K562 treated with DMSO at 1 percent for 4 hours (cell line): ENCODE data around the gene TUBB2A. TPM values are rescaled to one million over a fixed set of nuclear protein-coding genes. Genes with fewer than 3 reads are reported as not detected.

Source experiments
- total RNA-seq: library from RNA; unstranded; fragments of 300-600 nt; gene quantifications from 2 replicates; pipeline ENCODE4 v1.2.3, GENCODE V29; 2022; ENCODE audit not compliant: insufficient read depth

TUBB2A gene
- 129 and 133 TPM in 2 replicates for total RNA-seq

GRCh38 chr6:3157131-3157933 is at the start of gene TUBB2A:
TSS of gene TUBB2A (minus strand) at chr6:3157544. CDS start at chr6:3157463, 81 bp downstream.

GRCh38 chr6:3118353-3119039 is 38.8 kb downstream of the TUBB2A start, which contains the start of gene BPHL:
TSS of gene BPHL (plus strand) at chr6:3118711. CDS start at chr6:3118741, 30 bp downstream.

Other genes with a start within 250 kb of the TUBB2A start
- 220 and 221 TPM in 2 replicates for gene SERPINB6, start 186.0 kb downstream of the TUBB2A start, total RNA-seq
- gene NQO2, start 157.7 kb downstream of the TUBB2A start, total RNA-seq, result 288 and 325 TPM in 2 replicates
- 27.7 and 31.5 TPM in 2 replicates for gene RIPK1, start 89.0 kb downstream of the TUBB2A start, total RNA-seq
- gene BPHL, start 38.8 kb downstream of the TUBB2A start, total RNA-seq, result 6.7 and 8.8 TPM in 2 replicates
- 12.9 and 13.1 TPM in 2 replicates for gene TUBB2B, start 70.1 kb upstream of the TUBB2A start, total RNA-seq
- gene PSMG4, start 101.4 kb upstream of the TUBB2A start, total RNA-seq, result 52.5 and 74.8 TPM in 2 replicates